HL-60 (cell line): ENCODE measurements around the gene PACSIN1.

Source experiments
- POLR2AphosphoS5 ChIP-seq: IDR thresholded peaks from 2 replicates; pipeline ENCODE4 v1.6.1; 2012; ENCODE audit warnings: low read depth
- TF ChIP-seq, protein P1 (sequence below): IDR thresholded peaks from one replicate; pipeline ENCODE4 v1.5.1; 2011; ENCODE audit warnings: low read length, control low read depth, inconsistent platforms; ENCODE audit not compliant: insufficient read depth
- TF ChIP-seq, protein P2 (sequence below): IDR thresholded peaks from 2 replicates; pipeline ENCODE4 v1.6.1; 2012; ENCODE audit warnings: low read depth; ENCODE audit not compliant: insufficient replicate concordance

DNA sequence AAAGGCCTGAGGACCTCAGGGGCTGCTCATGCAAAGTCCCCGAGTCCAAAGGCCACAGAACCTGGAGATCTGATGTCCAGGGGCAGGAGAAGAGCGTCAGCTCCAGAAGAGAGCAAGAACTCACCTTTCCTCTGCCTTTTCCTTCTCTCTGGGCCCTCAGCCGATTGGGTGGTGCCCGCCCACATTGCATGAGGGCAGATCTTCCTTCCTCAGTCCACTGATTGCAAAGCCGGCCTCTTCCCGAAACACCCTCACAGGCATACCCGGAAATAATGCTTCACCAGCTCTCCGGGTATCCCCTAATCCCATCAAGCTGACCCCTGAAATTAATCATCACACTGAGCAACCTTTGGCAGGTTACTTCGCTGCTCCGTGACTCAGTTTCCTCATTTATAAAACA, 56.9 kb downstream of the PACSIN1 start:
- TF ChIP-seq, protein P1, sequence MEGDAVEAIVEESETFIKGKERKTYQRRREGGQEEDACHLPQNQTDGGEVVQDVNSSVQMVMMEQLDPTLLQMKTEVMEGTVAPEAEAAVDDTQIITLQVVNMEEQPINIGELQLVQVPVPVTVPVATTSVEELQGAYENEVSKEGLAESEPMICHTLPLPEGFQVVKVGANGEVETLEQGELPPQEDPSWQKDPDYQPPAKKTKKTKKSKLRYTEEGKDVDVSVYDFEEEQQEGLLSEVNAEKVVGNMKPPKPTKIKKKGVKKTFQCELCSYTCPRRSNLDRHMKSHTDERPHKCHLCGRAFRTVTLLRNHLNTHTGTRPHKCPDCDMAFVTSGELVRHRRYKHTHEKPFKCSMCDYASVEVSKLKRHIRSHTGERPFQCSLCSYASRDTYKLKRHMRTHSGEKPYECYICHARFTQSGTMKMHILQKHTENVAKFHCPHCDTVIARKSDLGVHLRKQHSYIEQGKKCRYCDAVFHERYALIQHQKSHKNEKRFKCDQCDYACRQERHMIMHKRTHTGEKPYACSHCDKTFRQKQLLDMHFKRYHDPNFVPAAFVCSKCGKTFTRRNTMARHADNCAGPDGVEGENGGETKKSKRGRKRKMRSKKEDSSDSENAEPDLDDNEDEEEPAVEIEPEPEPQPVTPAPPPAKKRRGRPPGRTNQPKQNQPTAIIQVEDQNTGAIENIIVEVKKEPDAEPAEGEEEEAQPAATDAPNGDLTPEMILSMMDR, result no peak
- TF ChIP-seq POLR2AphosphoS5, result no peak
- TF ChIP-seq, protein P2, sequence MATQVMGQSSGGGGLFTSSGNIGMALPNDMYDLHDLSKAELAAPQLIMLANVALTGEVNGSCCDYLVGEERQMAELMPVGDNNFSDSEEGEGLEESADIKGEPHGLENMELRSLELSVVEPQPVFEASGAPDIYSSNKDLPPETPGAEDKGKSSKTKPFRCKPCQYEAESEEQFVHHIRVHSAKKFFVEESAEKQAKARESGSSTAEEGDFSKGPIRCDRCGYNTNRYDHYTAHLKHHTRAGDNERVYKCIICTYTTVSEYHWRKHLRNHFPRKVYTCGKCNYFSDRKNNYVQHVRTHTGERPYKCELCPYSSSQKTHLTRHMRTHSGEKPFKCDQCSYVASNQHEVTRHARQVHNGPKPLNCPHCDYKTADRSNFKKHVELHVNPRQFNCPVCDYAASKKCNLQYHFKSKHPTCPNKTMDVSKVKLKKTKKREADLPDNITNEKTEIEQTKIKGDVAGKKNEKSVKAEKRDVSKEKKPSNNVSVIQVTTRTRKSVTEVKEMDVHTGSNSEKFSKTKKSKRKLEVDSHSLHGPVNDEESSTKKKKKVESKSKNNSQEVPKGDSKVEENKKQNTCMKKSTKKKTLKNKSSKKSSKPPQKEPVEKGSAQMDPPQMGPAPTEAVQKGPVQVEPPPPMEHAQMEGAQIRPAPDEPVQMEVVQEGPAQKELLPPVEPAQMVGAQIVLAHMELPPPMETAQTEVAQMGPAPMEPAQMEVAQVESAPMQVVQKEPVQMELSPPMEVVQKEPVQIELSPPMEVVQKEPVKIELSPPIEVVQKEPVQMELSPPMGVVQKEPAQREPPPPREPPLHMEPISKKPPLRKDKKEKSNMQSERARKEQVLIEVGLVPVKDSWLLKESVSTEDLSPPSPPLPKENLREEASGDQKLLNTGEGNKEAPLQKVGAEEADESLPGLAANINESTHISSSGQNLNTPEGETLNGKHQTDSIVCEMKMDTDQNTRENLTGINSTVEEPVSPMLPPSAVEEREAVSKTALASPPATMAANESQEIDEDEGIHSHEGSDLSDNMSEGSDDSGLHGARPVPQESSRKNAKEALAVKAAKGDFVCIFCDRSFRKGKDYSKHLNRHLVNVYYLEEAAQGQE, result no peak
